Measurements from ENCODE around the gene ZNHIT2.

DNA sequence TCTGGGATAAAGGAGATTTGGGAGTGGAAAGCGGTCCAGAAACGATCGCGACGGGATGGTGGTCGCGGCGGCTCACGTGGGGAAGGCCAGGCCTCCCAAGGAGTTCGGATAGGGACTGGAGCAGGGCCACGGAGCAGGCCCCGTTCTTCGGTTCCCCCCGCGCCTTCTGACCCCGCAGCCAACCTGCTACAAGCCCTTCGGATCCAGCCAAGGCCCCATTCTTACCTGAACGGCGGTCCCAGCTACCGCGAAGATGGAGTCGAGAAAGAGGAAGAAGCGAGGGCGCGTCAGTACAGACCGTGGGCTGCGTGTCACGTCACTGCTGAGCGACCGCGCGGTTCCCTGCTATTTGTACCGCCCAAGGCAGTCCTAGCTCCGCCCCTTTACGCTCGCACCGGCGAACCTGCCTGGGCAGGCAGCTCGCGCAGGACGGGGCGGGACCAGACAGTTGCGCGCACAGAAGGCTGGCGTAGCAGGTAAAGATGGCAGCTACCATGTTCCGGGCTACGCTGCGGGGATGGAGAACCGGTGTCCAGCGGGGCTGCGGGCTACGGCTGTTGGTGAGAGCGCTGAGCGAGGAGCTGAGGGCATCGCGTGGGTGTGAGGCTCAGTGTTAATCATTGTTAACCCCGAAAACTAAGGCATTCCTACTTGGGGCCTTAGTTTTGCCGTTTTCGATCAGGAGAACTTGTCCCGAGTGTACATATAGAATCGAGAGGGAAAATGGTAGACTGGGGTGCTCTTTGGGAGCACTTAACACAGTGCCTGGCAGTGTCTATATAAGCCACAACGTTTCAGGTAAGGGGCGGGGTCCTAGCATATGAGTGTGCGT is 4.6 kb upstream of the ZNHIT2 start, which contains the start of the genes FAU and MRPL49:
- TF ChIP-seq, protein P1, sequence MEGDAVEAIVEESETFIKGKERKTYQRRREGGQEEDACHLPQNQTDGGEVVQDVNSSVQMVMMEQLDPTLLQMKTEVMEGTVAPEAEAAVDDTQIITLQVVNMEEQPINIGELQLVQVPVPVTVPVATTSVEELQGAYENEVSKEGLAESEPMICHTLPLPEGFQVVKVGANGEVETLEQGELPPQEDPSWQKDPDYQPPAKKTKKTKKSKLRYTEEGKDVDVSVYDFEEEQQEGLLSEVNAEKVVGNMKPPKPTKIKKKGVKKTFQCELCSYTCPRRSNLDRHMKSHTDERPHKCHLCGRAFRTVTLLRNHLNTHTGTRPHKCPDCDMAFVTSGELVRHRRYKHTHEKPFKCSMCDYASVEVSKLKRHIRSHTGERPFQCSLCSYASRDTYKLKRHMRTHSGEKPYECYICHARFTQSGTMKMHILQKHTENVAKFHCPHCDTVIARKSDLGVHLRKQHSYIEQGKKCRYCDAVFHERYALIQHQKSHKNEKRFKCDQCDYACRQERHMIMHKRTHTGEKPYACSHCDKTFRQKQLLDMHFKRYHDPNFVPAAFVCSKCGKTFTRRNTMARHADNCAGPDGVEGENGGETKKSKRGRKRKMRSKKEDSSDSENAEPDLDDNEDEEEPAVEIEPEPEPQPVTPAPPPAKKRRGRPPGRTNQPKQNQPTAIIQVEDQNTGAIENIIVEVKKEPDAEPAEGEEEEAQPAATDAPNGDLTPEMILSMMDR (IDR thresholded peaks at IDR 0.05; ENCODE audit: low read depth, low read length) = no peak
- no peak for TF ChIP-seq EZH2phosphoT487 (IDR thresholded peaks at IDR 0.05; ENCODE audit: low read depth)
